ENCODE data around the gene SLIT1. TPM values are rescaled to one million over a fixed set of nuclear protein-coding genes. Genes with fewer than 3 reads are reported as not detected.
"Not testable (repeated sequence)": the region's sequence is repeated elsewhere in the genome, so short reads cannot be mapped to it uniquely, and the experiment has no call there.

Gene SLIT1
- total RNA-seq, 2 donors from 2014 or later, result 0.14 to 0.35 TPM

GRCh38 chr10:97089209-97089870 lies 96.4 kb downstream of the SLIT1 start:
- no peak overlapping the region for H3K4me3 ChIP-seq
- no peaks in the 10 kb centered on the region for H3K4me1 ChIP-seq (ENCODE audit: control insufficient read depth in 1 of 2, low read depth in 2 of 2)
- ATAC-seq (ENCODE audit: insufficient number of reproducible peaks, low FRiP score, low read depth), result no peak
- H3K27ac ChIP-seq, result no peak overlapping the region
- TF ChIP-seq CTCF (IDR thresholded peaks at IDR 0.05), result no peak
- no peaks in the 10 kb centered on the region for H3K36me3 ChIP-seq
- H3K9me3 ChIP-seq, result no peaks in the 10 kb centered on the region
- no peak for DNase-seq (ENCODE audit: low spot score)
- no peaks in the 10 kb centered on the region for H3K27me3 ChIP-seq (replicated peaks; ENCODE audit: insufficient read depth)

DNA sequence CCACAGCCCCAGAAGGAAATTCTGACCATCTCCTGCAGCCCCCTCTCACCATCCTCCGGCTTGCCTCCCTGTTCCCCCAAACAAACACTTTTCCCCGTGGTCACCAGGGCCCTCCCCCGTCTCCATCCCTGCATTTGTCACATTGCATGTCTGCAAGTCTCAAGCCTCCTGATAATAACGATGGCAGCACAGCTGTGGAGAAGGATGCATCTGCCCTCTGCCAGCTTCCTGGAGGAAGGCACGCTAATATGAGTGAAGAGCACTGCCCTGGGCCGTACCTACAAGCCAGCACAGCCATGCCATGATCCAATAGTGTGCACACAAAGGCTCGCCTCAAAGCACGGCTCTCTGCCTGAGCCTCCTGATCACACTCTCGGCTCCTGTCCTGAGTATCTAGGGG lies 98.5 kb downstream of the SLIT1 start:
- DNase-seq (ENCODE audit: low spot score), result no peak
- no peak for TF ChIP-seq CTCF (IDR thresholded peaks at IDR 0.05)
- Histone ChIP-seq H3K36me3 (no peaks in the 10 kb centered on the region), H3K9me3 (no peaks in the 10 kb centered on the region), H3K4me3 (no peak overlapping the region), H3K4me1 (ENCODE audit: control insufficient read depth in 1 of 2, low read depth in 2 of 2) (no peaks in the 10 kb centered on the region), H3K27ac (no peak overlapping the region), H3K27me3 (replicated peaks; ENCODE audit: insufficient read depth) (no peaks in the 10 kb centered on the region)
- no peak for ATAC-seq (ENCODE audit: insufficient number of reproducible peaks, low FRiP score, low read depth)

- Histone ChIP-seq H3K4me1 (ENCODE audit: control insufficient read depth in 1 of 2, low read depth in 2 of 2) (no peaks in the 10 kb centered on the region), H3K4me3 (no peak overlapping the region), H3K27me3 (replicated peaks; ENCODE audit: insufficient read depth) (no peaks in the 10 kb centered on the region), H3K27ac (no peak overlapping the region), H3K9me3 (no peaks in the 10 kb centered on the region), H3K36me3 (no peaks in the 10 kb centered on the region)
- no peak for TF ChIP-seq CTCF (IDR thresholded peaks at IDR 0.05)
- ATAC-seq (ENCODE audit: insufficient number of reproducible peaks, low FRiP score, low read depth) (no peak), DNase-seq (ENCODE audit: low spot score) (no peak)
Observed at GRCh38 chr10:97086530-97086929, 99.2 kb downstream of the SLIT1 start.

- no peak for ATAC-seq (ENCODE audit: insufficient number of reproducible peaks, low FRiP score, low read depth)
- Histone ChIP-seq H3K4me3 (no peak overlapping the region), H3K36me3 (no peaks in the 10 kb centered on the region), H3K27me3 (replicated peaks; ENCODE audit: insufficient read depth) (peaks cover 3% of the 10 kb centered on the region), H3K9me3 (no peaks in the 10 kb centered on the region), H3K27ac (no peak overlapping the region), H3K4me1 (ENCODE audit: control insufficient read depth in 1 of 2, low read depth in 2 of 2) (no peaks in the 10 kb centered on the region)
- no peak for DNase-seq (ENCODE audit: low spot score)
- TF ChIP-seq CTCF (IDR thresholded peaks at IDR 0.05), result no peak
Observed at GRCh38 chr10:97083228-97083829, 102.4 kb downstream of the SLIT1 start.

GRCh38 chr10:97082575-97082974 lies 103.2 kb downstream of the SLIT1 start:
- DNase-seq (ENCODE audit: low spot score); H3K9me3 ChIP-seq; H3K27me3 ChIP-seq (replicated peaks; ENCODE audit: insufficient read depth); H3K4me3 ChIP-seq; H3K4me1 ChIP-seq (ENCODE audit: control insufficient read depth in 1 of 2, low read depth in 2 of 2); ATAC-seq (ENCODE audit: insufficient number of reproducible peaks, low FRiP score, low read depth); H3K36me3 ChIP-seq; H3K27ac ChIP-seq: not testable (repeated sequence)
